GM12878 (cell line): Measurements from ENCODE around the gene RNF220. TPM values are rescaled to one million over a fixed set of nuclear protein-coding genes. Genes with fewer than 3 reads are reported as not detected.

Experiments
- ATAC-seq: fragments of 200-7000 bp; cut with Tn5 transposase; 3 replicates; pipeline ENCODE4 v1.9.1; 2020; ENCODE audit warnings: mild to moderate bottlenecking, moderate library complexity
- BruUV-seq: library from RNA; stranded (reverse); fragments of 400-500 nt; replicated peaks from 2 replicates; lab custom pipeline; 2021; lab: Mats Ljungman, UMichigan
- CTCF ChIA-PET: fragments of 300-600 bp; sonication (Branson Sonifier 250); formaldehyde crosslinking; extraction: SDS; loops from one replicate; lab custom pipeline; 2021; ENCODE audit warnings: inconsistent platforms; lab: Yijun Ruan, JAX
- POLR2A ChIA-PET: fragments of 350-600 bp; formaldehyde crosslinking; extraction: SDS; loops from one replicate; lab custom pipeline; 2021; ENCODE audit warnings: inconsistent platforms; lab: Charles Lee
- RAD21 ChIA-PET: fragments of 300-600 bp; sonication (Branson Sonifier 250); formaldehyde crosslinking; loops from one replicate; lab custom pipeline; 2023; ENCODE audit warnings: antibody characterized with exemption; ENCODE audit not compliant: unreplicated experiment; lab: Charles Lee
- SMC1A ChIA-PET: fragments of 300-600 bp; sonication (Branson Sonifier 250); formaldehyde crosslinking; loops from one replicate; lab custom pipeline; 2023; ENCODE audit not compliant: unreplicated experiment, uncharacterized antibody; lab: Charles Lee
- DNase-seq: peaks from one replicate; pipeline ENCODE4 v3.0.0-alpha.2; 2011; ENCODE audit warnings: low read depth, low spot score
- FAIRE-seq: peaks from 3 replicates; lab custom pipeline; 2011; peaks lifted over from hg19 to GRCh38; lab: Jason Lieb, UNC
- H2AFZ ChIP-seq: 2 replicates; pipeline ENCODE4 v1.6.0; 2011; ENCODE audit warnings: low read depth, low read length, control low read depth; ENCODE audit not compliant: control insufficient read depth
- H3K27ac ChIP-seq: 2 replicates; pipeline ENCODE4 v1.5.1; 2011; ENCODE audit warnings: control low read depth; ENCODE audit not compliant: control insufficient read depth, insufficient read depth
- H3K27me3 ChIP-seq, 2 experiments: replicated peaks in 1 of 2; 2 replicates each; pipeline versions ENCODE4 v1.6.0 to v1.6.1; 2011; ENCODE audit warnings: low read length in 1 of 2; ENCODE audit not compliant: control insufficient read depth in 2 of 2, insufficient read depth in 2 of 2
- H3K36me3 ChIP-seq, 2 experiments: 2 replicates each; pipeline ENCODE4 v1.5.1; 2011; ENCODE audit warnings: low read length in 1 of 2; ENCODE audit not compliant: control insufficient read depth in 2 of 2, insufficient read depth in 2 of 2
- H3K4me1 ChIP-seq: 2 replicates; pipeline ENCODE4 v1.6.1; 2011; ENCODE audit warnings: mild to moderate bottlenecking, low read length, moderate library complexity, mixed read lengths; ENCODE audit not compliant: control insufficient read depth, insufficient read depth
- H3K4me2 ChIP-seq: 2 replicates; pipeline ENCODE4 v1.6.0; 2011; ENCODE audit warnings: control low read depth; ENCODE audit not compliant: control insufficient read depth, insufficient read depth
- H3K4me3 ChIP-seq: fragments of 200-600 bp; sonication (generic); 2 replicates; pipeline ENCODE4 v1.5.1; 2016
- H3K79me2 ChIP-seq: 2 replicates; pipeline ENCODE4 v1.6.0; 2011; ENCODE audit warnings: low read length; ENCODE audit not compliant: control insufficient read depth, insufficient read depth
- H3K9ac ChIP-seq: 2 replicates; pipeline ENCODE4 v1.8.0; 2011; ENCODE audit warnings: low read length, control low read depth, mixed read lengths; ENCODE audit not compliant: control insufficient read depth, insufficient read depth
- H3K9me3 ChIP-seq: replicated peaks from 3 replicates; pipeline ENCODE4 v1.5.1; 2011; ENCODE audit warnings: mild to moderate bottlenecking, low read length; ENCODE audit not compliant: control insufficient read depth, insufficient read depth
- H4K20me1 ChIP-seq: 2 replicates; pipeline ENCODE4 v1.6.0; 2011; ENCODE audit not compliant: control insufficient read depth, insufficient read depth
- ATF3 ChIP-seq: IDR thresholded peaks from 2 replicates; pipeline ENCODE4 v1.6.1; 2011; ENCODE audit warnings: low read depth, mild to moderate bottlenecking, low read length, moderate library complexity, borderline replicate concordance; ENCODE audit errors: extremely low read depth
- BCL11A ChIP-seq: IDR thresholded peaks from 2 replicates; pipeline ENCODE4 v1.6.1; 2011; ENCODE audit warnings: low read depth, low read length
- CBFB ChIP-seq: IDR thresholded peaks from 2 replicates; pipeline ENCODE4 v1.6.1; 2016; ENCODE audit warnings: antibody characterized with exemption, low read depth
- CEBPZ ChIP-seq: fragments of 150-350 bp; IDR thresholded peaks from 2 replicates; pipeline ENCODE4 v1.6.1; 2016; ENCODE audit warnings: low read depth, low read length
- CHD4 ChIP-seq: fragments of 200-600 bp; sonication (generic); IDR thresholded peaks from 2 replicates; pipeline ENCODE4 v1.6.1; 2016; ENCODE audit warnings: mild to moderate bottlenecking
- CREB1 ChIP-seq: IDR thresholded peaks from 2 replicates; pipeline ENCODE4 v1.6.1; 2012; ENCODE audit warnings: low read depth, mild to moderate bottlenecking, inconsistent platforms
- EED ChIP-seq: sonication (generic); IDR thresholded peaks from 2 replicates; pipeline ENCODE4 v1.6.1; 2016; ENCODE audit warnings: antibody characterized with exemption, low read depth
- KAT2A ChIP-seq: conservative IDR thresholded peaks from 2 replicates; pipeline ENCODE4 v1.6.1; 2011; ENCODE audit warnings: low read depth, low read length; ENCODE audit not compliant: control insufficient read depth
- NR2F1 ChIP-seq: fragments of 450-650 bp; conservative IDR thresholded peaks from 2 replicates; pipeline ENCODE4 v1.6.1; 2017; ENCODE audit warnings: mild to moderate bottlenecking
- PRDM15 ChIP-seq: fragments of 450-650 bp; formaldehyde crosslinking; IDR thresholded peaks from 2 replicates; pipeline ENCODE4 v1.4.0; 2020; ENCODE audit warnings: mild to moderate bottlenecking, moderate library complexity
- RB1 ChIP-seq: fragments of 450-650 bp; formaldehyde crosslinking; IDR thresholded peaks from 2 replicates; pipeline ENCODE4 v1.6.1; 2017; ENCODE audit warnings: mild to moderate bottlenecking, borderline replicate concordance
- SRF ChIP-seq, 2 experiments: IDR thresholded peaks; 2 replicates each; pipeline ENCODE4 v1.6.1; 2011; ENCODE audit warnings: low read depth in 2 of 2, low read length in 2 of 2, mild to moderate bottlenecking in 1 of 2, moderate library complexity in 1 of 2
- STAT1 ChIP-seq: fragments of 450-650 bp; conservative IDR thresholded peaks from 2 replicates; pipeline ENCODE4 v1.6.1; 2014; ENCODE audit warnings: antibody characterized with exemption, mild to moderate bottlenecking
- STAT3 ChIP-seq: IDR thresholded peaks from 2 replicates; pipeline ENCODE4 v1.6.1; 2011; ENCODE audit warnings: low read depth, low read length, improper control_type of control experiment
- SUZ12 ChIP-seq: fragments of 200-600 bp; sonication (generic); IDR thresholded peaks from one replicate; pipeline ENCODE4 v1.6.1; 2018; ENCODE audit warnings: antibody characterized with exemption, mild to moderate bottlenecking; ENCODE audit not compliant: unreplicated experiment
- WGBS: methylation state at CpG from one replicate; pipeline ENCODE4 v1.1.6; 2016; ENCODE audit warnings: low lambda C conversion rate; ENCODE audit not compliant: insufficient replicate concordance, insufficient coverage; ENCODE audit errors: missing lambda C conversion rate; 5-methylcytosine and 5-hydroxymethylcytosine counted together
- in situ Hi-C: fragments of 300-500 bp; cut with MboI; formaldehyde crosslinking; loops from 9 replicates; pipeline ENCODE4 v1.14.3; 2018; ENCODE audit warnings: mixed read lengths
- intact Hi-C: fragments of 100-400 bp; cut with micrococcal nuclease; formaldehyde crosslinking; loops from one replicate; pipeline ENCODE4 v1.14.2; 2022; ENCODE audit not compliant: unreplicated experiment
- polyA plus RNA-seq, 11 experiments: library from polyadenylated mRNA; depleted of rRNA in 4 of 11; unstranded in 6 of 11; stranded (reverse) in 5 of 11; fragments of >200 nt; fragmentation: Nextera tagmentation in 4 of 11; fragmentation: Illumina TruSeq in 1 of 11; extraction: Ambion mirVana in 4 of 11; extraction: Trizol in 1 of 11; gene quantifications; 1 replicate in 1 of 11; 2 replicates in 10 of 11; pipeline versions ENCODE4 v1.2.1 to v1.2.3, GENCODE V29; 2011 to 2016; ENCODE audit warnings: inconsistent platforms in 2 of 11, missing spikeins in 2 of 11, low read depth in 1 of 11
- total RNA-seq, 4 experiments: library from RNA; depleted of rRNA in 3 of 4; stranded (reverse); fragments of >200 nt in 3 of 4; fragmentation: Illumina TruSeq in 1 of 4; extraction: Trizol in 1 of 4; gene quantifications; 2 replicates each; pipeline versions ENCODE4 v1.2.1 to v1.2.3, GENCODE V29; 2013 to 2021
- TF ChIP-seq, protein P1 (sequence below): fragments of 450-650 bp; IDR thresholded peaks from 2 replicates; pipeline ENCODE4 v1.6.1; 2014; ENCODE audit warnings: mild to moderate bottlenecking

RNF220 gene
- total and polyA plus RNA-seq, 10 of the 15 experiments (the other 5 are each of a cell fraction or from before 2014, with no cell fraction given): 4.6 to 84.1 (median 53.7) TPM

GRCh38 chr1:44543064-44543744, 138.1 kb downstream of the RNF220 start (continued):
- TF ChIP-seq STAT3: no peak
- no peak for TF ChIP-seq SUZ12
- TF ChIP-seq EED: no peak

GRCh38 chr1:44543786-44544185, 138.7 kb downstream of the RNF220 start:
- Histone ChIP-seq H3K36me3 (no peaks in the 10 kb centered on the region), H3K9me3 (no peaks in the 10 kb centered on the region), H3K79me2 (no peaks in the 10 kb centered on the region), H2AFZ (no peak overlapping the region), H3K4me3 (no peak overlapping the region), H3K27ac (no peak overlapping the region), H3K4me2 (no peak overlapping the region), H4K20me1 (no peaks in the 10 kb centered on the region), H3K9ac (no peak overlapping the region), H3K4me1 (no peaks in the 10 kb centered on the region), H3K27me3 (peaks cover 3 to 9% of the 10 kb centered on the region in 2 experiments; a peak in 2 of 4 replicates)
- SMC1A ChIA-PET: no interaction called here
- FAIRE-seq: no peak
- CTCF ChIA-PET: no interaction called here
- in situ Hi-C loops: no loop called here
- DNase-seq: no peak
- intact Hi-C loops: no loop called here
- POLR2A ChIA-PET: no interaction called here
- 16% methylated on average over 7 of the region's 7 CpGs for WGBS
- ATAC-seq: no peak
- BruUV-seq: no TSS peak
- RAD21 ChIA-PET: no interaction called here
- no peak for TF ChIP-seq SRF (IDR thresholded peaks at IDR 0.05; ENCODE audit: low read depth in 2 of 2, low read length in 2 of 2)
- TF ChIP-seq NR2F1: no peak
- TF ChIP-seq CBFB: no peak
- no peak for TF ChIP-seq BCL11A
- no peak for TF ChIP-seq ATF3
- no peak for TF ChIP-seq PRDM15 (CRISPR knock-in tag)
- TF ChIP-seq STAT1: no peak
- TF ChIP-seq RB1: no peak
- no peak for TF ChIP-seq KAT2A
- TF ChIP-seq CREB1: no peak
- TF ChIP-seq, protein P1, sequence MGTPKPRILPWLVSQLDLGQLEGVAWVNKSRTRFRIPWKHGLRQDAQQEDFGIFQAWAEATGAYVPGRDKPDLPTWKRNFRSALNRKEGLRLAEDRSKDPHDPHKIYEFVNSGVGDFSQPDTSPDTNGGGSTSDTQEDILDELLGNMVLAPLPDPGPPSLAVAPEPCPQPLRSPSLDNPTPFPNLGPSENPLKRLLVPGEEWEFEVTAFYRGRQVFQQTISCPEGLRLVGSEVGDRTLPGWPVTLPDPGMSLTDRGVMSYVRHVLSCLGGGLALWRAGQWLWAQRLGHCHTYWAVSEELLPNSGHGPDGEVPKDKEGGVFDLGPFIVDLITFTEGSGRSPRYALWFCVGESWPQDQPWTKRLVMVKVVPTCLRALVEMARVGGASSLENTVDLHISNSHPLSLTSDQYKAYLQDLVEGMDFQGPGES: no peak
- no peak for TF ChIP-seq CEBPZ
- TF ChIP-seq CHD4: no peak
